MM.1S (cell line): ENCODE data around the gene PRCD.
A peak's percentile ranks its signal among the peaks of the same experiment; 100 is the strongest.
"Not testable (repeated sequence)": the region's sequence is repeated elsewhere in the genome, so short reads cannot be mapped to it uniquely, and the experiment has no call there.

ENCODE experiments used
- DNase-seq: peaks from one replicate; pipeline ENCODE4 v3.0.0-alpha.2; 2015
- H2AFZ ChIP-seq: fragments of 300-600 bp; sonication (generic); 2 replicates; pipeline ENCODE4 v1.6.0; 2016; ENCODE audit warnings: antibody characterized with exemption, low read length
- H3F3A ChIP-seq: fragments of 300-600 bp; sonication (generic); 2 replicates; pipeline ENCODE4 v1.6.1; 2016; ENCODE audit warnings: mild to moderate bottlenecking, antibody characterized with exemption, low read length, moderate library complexity, mixed read lengths; ENCODE audit not compliant: insufficient read depth
- H3K27ac ChIP-seq: fragments of 300-600 bp; sonication (generic); 2 replicates; pipeline ENCODE4 v1.5.1; 2016; ENCODE audit warnings: mild to moderate bottlenecking, low read length
- H3K27me3 ChIP-seq: fragments of 300-600 bp; sonication (generic); replicated peaks from 2 replicates; pipeline ENCODE4 v1.6.0; 2016; ENCODE audit warnings: low read length; ENCODE audit not compliant: insufficient read depth
- H3K36me3 ChIP-seq: fragments of 300-600 bp; sonication (generic); replicated peaks from 2 replicates; pipeline ENCODE4 v1.6.1; 2016; ENCODE audit warnings: mild to moderate bottlenecking, low read length, mixed read lengths; ENCODE audit not compliant: insufficient read depth
- H3K4me1 ChIP-seq: fragments of 300-600 bp; sonication (generic); 2 replicates; pipeline ENCODE4 v1.6.1; 2016; ENCODE audit warnings: low read length, mixed read lengths
- H3K4me2 ChIP-seq: fragments of 300-600 bp; sonication (generic); 2 replicates; pipeline ENCODE4 v1.6.0; 2016; ENCODE audit warnings: low read depth, low read length
- H3K4me3 ChIP-seq: fragments of 300-600 bp; sonication (generic); 2 replicates; pipeline ENCODE4 v1.5.1; 2016; ENCODE audit warnings: low read length, mixed read lengths
- H3K79me2 ChIP-seq: fragments of 300-600 bp; sonication (generic); 2 replicates; pipeline ENCODE4 v1.6.1; 2016; ENCODE audit warnings: mixed run types, low read length, mixed read lengths
- H3K9ac ChIP-seq: fragments of 300-600 bp; sonication (generic); 2 replicates; pipeline ENCODE4 v1.6.1; 2016; ENCODE audit warnings: low read length, mixed read lengths
- H3K9me2 ChIP-seq: fragments of 300-600 bp; sonication (generic); replicated peaks from 2 replicates; pipeline ENCODE4 v1.6.1; 2016; ENCODE audit warnings: mild to moderate bottlenecking, low read length, mixed read lengths; ENCODE audit not compliant: insufficient read depth
- H3K9me3 ChIP-seq: fragments of 300-600 bp; sonication (generic); replicated peaks from 2 replicates; pipeline ENCODE4 v1.6.1; 2016; ENCODE audit warnings: mild to moderate bottlenecking, low read length, mixed read lengths; ENCODE audit not compliant: insufficient read depth
- H4K20me1 ChIP-seq: fragments of 300-600 bp; sonication (generic); 2 replicates; pipeline ENCODE4 v1.6.1; 2016; ENCODE audit warnings: mild to moderate bottlenecking, low read length, moderate library complexity, mixed read lengths; ENCODE audit not compliant: insufficient read depth
- CTCF ChIP-seq: fragments of 300-600 bp; sonication (generic); IDR thresholded peaks from 2 replicates; pipeline ENCODE4 v1.5.1; 2016; ENCODE audit warnings: antibody characterized with exemption, low read length, mixed read lengths
- EZH2 ChIP-seq: fragments of 300-600 bp; sonication (generic); optimal IDR thresholded peaks from 2 replicates; pipeline ENCODE3; 2017; ENCODE audit warnings: low read depth, mild to moderate bottlenecking, antibody characterized with exemption, low read length, mixed read lengths
- EZH2phosphoT487 ChIP-seq: fragments of 300-600 bp; sonication (generic); IDR thresholded peaks from 2 replicates; pipeline ENCODE4 v1.6.1; 2018; ENCODE audit warnings: antibody characterized with exemption, low read length

The PRCD gene

DNA sequence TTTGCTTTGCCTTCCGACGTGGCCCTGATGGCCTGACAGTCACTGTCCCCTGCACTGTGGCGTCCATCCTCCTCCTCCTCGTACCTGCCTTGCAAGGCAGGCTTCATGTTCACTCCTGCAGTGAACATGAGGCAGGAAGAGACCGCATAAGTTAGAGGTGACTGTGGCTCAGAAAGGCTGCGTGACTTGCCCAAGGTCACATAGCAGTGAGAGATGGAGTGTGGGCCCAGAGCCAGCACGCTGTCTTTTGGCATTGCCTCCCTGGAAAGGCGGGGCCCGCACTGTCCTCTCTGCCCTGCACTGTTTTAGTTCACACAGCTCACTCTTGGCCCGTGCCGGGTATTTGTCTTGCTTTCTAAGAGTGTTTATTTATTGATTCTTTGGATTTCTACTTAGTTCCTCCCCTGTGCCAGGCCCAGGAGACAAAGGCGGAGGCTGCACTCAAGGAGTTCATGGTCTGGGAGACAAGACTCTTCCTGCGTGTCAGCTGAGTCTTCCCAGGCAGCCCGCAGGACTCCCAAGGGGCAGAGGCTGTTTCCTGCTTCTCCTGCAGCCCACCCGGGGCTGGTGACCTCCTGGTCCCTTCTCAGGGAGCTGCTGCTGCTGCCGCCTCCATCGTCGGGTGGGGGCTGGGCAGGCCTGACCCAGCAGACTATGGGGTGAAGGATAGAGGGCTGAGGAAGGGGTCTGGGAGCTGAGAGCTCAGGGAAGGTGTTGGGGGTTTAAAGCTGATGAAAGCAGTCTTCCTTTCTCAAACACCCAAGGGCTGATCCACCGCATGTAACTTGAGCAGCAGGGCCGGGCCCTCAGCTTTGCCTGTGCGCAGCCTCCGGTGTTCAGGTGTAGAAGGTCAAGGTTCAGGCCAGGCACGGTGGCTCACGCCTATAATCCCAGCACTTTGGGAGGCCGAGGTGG, 15.0 kb upstream of the PRCD start:
- Histone ChIP-seq H2AFZ (no peak overlapping the region), H3K4me3 (no peak overlapping the region), H3K9me3 (no peaks in the 10 kb centered on the region), H3K36me3 (no peaks in the 10 kb centered on the region), H3F3A (no peaks in the 10 kb centered on the region), H3K4me1 (peaks cover 5% of the 10 kb centered on the region; the same call in 1 of the 2 replicates), H4K20me1 (no peaks in the 10 kb centered on the region), H3K9ac (no peak overlapping the region), H3K4me2 (no peak overlapping the region), H3K79me2 (no peaks in the 10 kb centered on the region), H3K27ac (no peak overlapping the region), H3K9me2 (no peaks in the 10 kb centered on the region), H3K27me3 (peaks cover 65% of the 10 kb centered on the region)
- no peak for TF ChIP-seq EZH2
- TF ChIP-seq EZH2phosphoT487 = no peak
- no peak for TF ChIP-seq CTCF
- DNase-seq = no peak

- H3K27ac ChIP-seq, H3F3A ChIP-seq, H3K36me3 ChIP-seq, H3K4me1 ChIP-seq, H2AFZ ChIP-seq, H3K9ac ChIP-seq, H3K79me2 ChIP-seq, DNase-seq, H3K4me3 ChIP-seq, H3K4me2 ChIP-seq, H3K9me3 ChIP-seq, H4K20me1 ChIP-seq, H3K9me2 ChIP-seq: not testable (repeated sequence)
- peaks cover 64% of the 10 kb centered on the region for H3K27me3 ChIP-seq
These were observed 14.4 kb upstream of the PRCD start for GRCh38 chr17:76525513-76525833.

GRCh38 chr17:76527016-76527415, 12.8 kb upstream of the PRCD start:
- not testable (repeated sequence) for H3K4me3 ChIP-seq, H3K27ac ChIP-seq, H3K9me3 ChIP-seq, H3K36me3 ChIP-seq, H2AFZ ChIP-seq, DNase-seq, H3F3A ChIP-seq, H4K20me1 ChIP-seq, H3K9me2 ChIP-seq, H3K4me1 ChIP-seq, H3K9ac ChIP-seq, H3K79me2 ChIP-seq
- peaks cover 64% of the 10 kb centered on the region for H3K27me3 ChIP-seq
- peak overlapping the region; percentile 62; the same call in 1 of the 2 replicates for H3K4me2 ChIP-seq

- DNase-seq = no peak
- 0 out of 2 replicates have a peak overlapping the region, but pooled peaks have one; percentile 61 for H2AFZ ChIP-seq
- H3K27ac ChIP-seq = no peak overlapping the region
- H3K36me3 ChIP-seq = no peaks in the 10 kb centered on the region
- peak overlapping the region; percentile 62; the same call in 1 of the 2 replicates for H3K4me2 ChIP-seq
- no peaks in the 10 kb centered on the region for H3K9me3 ChIP-seq
- H4K20me1 ChIP-seq = no peaks in the 10 kb centered on the region
- H3K9me2 ChIP-seq = no peaks in the 10 kb centered on the region
- H3K9ac ChIP-seq = no peak overlapping the region
- no peak for TF ChIP-seq CTCF
- TF ChIP-seq EZH2 = no peak
- no peak for TF ChIP-seq EZH2phosphoT487
- H3K4me1 ChIP-seq = peaks cover 5% of the 10 kb centered on the region; the same call in 1 of the 2 replicates
- H3K27me3 ChIP-seq = peaks cover 62% of the 10 kb centered on the region
- peak overlapping the region; percentile 20; the same call in 1 of the 2 replicates for H3K4me3 ChIP-seq
- no peaks in the 10 kb centered on the region for H3F3A ChIP-seq
- H3K79me2 ChIP-seq = no peaks in the 10 kb centered on the region
These were observed 12.3 kb upstream of the PRCD start for GRCh38 chr17:76527430-76528111.
